ENCODE results near the gene C2CD2L. TPM values are rescaled to one million over a fixed set of nuclear protein-coding genes. Genes with fewer than 3 reads are reported as not detected.

Gene C2CD2L
- total and polyA plus RNA-seq, 2 of the 13 experiments (the other 11 are each of a cell fraction or from before 2014, with no cell fraction given) = 3.7 to 5.5 TPM

DNA sequence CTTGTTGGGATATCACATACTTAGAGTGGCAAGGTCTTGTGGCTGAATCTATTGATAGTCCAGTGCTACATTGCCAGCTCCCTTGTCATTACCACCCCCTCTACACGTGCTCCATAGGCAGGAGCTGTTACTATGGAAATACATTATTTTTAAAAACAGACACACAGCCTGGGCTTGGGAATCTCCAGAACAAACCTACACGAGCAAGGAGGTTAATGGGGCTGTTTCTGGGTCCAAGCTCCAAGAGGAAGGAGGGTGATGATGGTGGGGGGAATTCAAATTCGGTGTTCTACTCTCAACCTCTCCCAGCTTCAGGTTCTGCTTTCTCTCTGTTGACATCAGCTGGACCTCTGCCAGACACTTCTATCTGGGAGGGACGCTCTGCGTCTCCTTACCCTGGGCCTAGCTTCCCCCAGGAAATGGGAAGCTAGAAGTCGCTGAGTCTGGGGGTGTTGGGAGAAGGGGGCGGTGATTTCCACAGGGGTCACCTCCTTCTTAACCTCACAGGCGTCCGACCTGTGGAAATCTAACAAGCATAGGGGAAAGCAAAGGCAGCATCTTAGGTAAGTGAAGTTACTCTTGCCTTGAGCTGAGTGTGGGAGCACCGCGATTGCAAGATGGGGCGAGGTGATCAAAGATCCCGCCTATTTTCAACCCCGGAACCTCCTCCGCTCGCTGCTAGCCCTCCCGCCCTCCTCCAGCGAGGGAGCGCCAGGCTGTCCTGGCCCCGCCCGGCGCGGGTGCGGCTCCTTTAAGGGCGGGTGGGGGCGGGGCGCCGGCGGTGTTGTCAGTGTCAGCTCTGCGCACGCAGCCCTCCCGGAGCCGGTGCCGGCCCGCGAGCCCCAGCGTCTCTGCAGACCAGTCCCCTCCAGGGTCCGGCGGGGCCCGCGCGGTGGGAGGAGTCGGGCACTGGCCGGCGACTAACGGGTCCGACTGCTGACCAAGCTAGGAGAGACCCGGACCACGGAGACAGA, at the start of gene C2CD2L (continued):
- 0 out of 2 replicates have a peak, but pooled peaks have one; percentile 33 for TF ChIP-seq SP4 (CRISPR knock-in tag; IDR thresholded peaks at IDR 0.05)
- no peak for TF ChIP-seq ZBTB20 (CRISPR knock-in tag; IDR thresholded peaks at IDR 0.05; ENCODE audit: borderline replicate concordance, low read depth)
- TF ChIP-seq CREM (IDR thresholded peaks at IDR 0.05) = 0 out of 2 replicates have a peak, but pooled peaks have one; percentile 16
- no peak for TF ChIP-seq CREM (CRISPR knock-in tag; IDR thresholded peaks at IDR 0.05)
- TF ChIP-seq PLRG1 (conservative IDR thresholded peaks at IDR 0.05) = no peak
- TF ChIP-seq POLR2AphosphoS5 (IDR thresholded peaks at IDR 0.05; ENCODE audit: low read depth, low read length) = 0 out of 2 replicates have a peak, but pooled peaks have one; percentile 37
- TF ChIP-seq ZBTB1 (CRISPR knock-in tag; IDR thresholded peaks at IDR 0.05; ENCODE audit: borderline replicate concordance) = no peak
- TF ChIP-seq SCMH1 (CRISPR knock-in tag; IDR thresholded peaks at IDR 0.05; ENCODE audit: borderline replicate concordance) = no peak
- no peak for TF ChIP-seq PAWR (CRISPR knock-in tag; IDR thresholded peaks at IDR 0.05; ENCODE audit: borderline replicate concordance)
- TF ChIP-seq ZNF10 (CRISPR knock-in tag; IDR thresholded peaks at IDR 0.05; ENCODE audit: borderline replicate concordance, low read depth) = no peak
- TF ChIP-seq ZNF331 (CRISPR knock-in tag; IDR thresholded peaks at IDR 0.05) = no peak
- no peak for TF ChIP-seq SRF (IDR thresholded peaks at IDR 0.05; ENCODE audit: low read depth, low read length)
- TF ChIP-seq TGIF2 (CRISPR knock-in tag; IDR thresholded peaks at IDR 0.05) = no peak
- no peak for TF ChIP-seq SMC3 (IDR thresholded peaks at IDR 0.05; ENCODE audit: low read length)
- TF ChIP-seq, protein P1, sequence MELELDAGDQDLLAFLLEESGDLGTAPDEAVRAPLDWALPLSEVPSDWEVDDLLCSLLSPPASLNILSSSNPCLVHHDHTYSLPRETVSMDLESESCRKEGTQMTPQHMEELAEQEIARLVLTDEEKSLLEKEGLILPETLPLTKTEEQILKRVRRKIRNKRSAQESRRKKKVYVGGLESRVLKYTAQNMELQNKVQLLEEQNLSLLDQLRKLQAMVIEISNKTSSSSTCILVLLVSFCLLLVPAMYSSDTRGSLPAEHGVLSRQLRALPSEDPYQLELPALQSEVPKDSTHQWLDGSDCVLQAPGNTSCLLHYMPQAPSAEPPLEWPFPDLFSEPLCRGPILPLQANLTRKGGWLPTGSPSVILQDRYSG (CRISPR knock-in tag; IDR thresholded peaks at IDR 0.05) = peak; percentile 43; the same call in 1 of the 2 replicates
- TF ChIP-seq, protein P2, sequence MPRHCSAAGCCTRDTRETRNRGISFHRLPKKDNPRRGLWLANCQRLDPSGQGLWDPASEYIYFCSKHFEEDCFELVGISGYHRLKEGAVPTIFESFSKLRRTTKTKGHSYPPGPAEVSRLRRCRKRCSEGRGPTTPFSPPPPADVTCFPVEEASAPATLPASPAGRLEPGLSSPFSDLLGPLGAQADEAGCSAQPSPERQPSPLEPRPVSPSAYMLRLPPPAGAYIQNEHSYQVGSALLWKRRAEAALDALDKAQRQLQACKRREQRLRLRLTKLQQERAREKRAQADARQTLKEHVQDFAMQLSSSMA (CRISPR knock-in tag; IDR thresholded peaks at IDR 0.05) = peak; percentile 23; the same call in 1 of the 2 replicates
- TF ChIP-seq HOXD1 (CRISPR knock-in tag; IDR thresholded peaks at IDR 0.05) = no peak; the same call in 1 of the 2 replicates
- TF ChIP-seq NFIB (CRISPR knock-in tag; IDR thresholded peaks at IDR 0.05; ENCODE audit: borderline replicate concordance) = no peak
- TF ChIP-seq, protein P3, sequence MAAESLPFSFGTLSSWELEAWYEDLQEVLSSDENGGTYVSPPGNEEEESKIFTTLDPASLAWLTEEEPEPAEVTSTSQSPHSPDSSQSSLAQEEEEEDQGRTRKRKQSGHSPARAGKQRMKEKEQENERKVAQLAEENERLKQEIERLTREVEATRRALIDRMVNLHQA (CRISPR knock-in tag; IDR thresholded peaks at IDR 0.05) = no peak
- no peak for TF ChIP-seq SMARCE1 (IDR thresholded peaks at IDR 0.05; ENCODE audit: borderline replicate concordance)
- no peak for TF ChIP-seq DPF2 (CRISPR knock-in tag; IDR thresholded peaks at IDR 0.05; ENCODE audit: borderline replicate concordance, low read depth)
- TF ChIP-seq, protein P4, sequence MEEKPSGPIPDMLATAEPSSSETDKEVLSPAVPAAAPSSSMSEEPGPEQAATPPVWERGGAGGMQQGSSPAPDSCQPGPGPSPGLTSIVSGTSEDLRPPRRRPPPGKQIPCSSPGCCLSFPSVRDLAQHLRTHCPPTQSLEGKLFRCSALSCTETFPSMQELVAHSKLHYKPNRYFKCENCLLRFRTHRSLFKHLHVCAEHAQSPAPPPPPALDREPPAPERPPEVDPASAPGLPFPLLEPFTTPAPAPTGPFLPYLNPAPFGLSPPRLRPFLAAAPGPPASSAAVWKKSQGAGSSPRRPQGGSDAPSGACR (CRISPR knock-in tag; IDR thresholded peaks at IDR 0.05) = no peak
- TF ChIP-seq ZNF337 (CRISPR knock-in tag; IDR thresholded peaks at IDR 0.05; ENCODE audit: borderline replicate concordance, low read depth) = no peak
- TF ChIP-seq, protein P5, sequence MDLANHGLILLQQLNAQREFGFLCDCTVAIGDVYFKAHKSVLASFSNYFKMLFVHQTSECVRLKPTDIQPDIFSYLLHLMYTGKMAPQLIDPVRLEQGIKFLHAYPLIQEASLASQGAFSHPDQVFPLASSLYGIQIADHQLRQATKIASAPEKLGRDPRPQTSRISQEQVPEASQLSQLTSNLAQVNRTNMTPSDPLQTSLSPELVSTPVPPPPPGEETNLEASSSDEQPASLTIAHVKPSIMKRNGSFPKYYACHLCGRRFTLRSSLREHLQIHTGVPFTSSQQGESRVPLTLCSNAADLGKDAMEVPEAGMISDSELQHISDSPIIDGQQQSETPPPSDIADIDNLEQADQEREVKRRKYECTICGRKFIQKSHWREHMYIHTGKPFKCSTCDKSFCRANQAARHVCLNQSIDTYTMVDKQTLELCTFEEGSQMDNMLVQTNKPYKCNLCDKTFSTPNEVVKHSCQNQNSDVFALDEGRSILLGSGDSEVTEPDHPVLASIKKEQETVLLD (CRISPR knock-in tag; IDR thresholded peaks at IDR 0.05; ENCODE audit: low read depth) = 0 out of 2 replicates have a peak, but pooled peaks have one; percentile 16
- no peak for TF ChIP-seq SP1 (IDR thresholded peaks at IDR 0.05)
- peak; percentile 42; the same call in 1 of the 2 replicates for TF ChIP-seq SP1 (CRISPR knock-in tag; IDR thresholded peaks at IDR 0.05)
- TF ChIP-seq ZNF720 (CRISPR knock-in tag; IDR thresholded peaks at IDR 0.05) = no peak
- no peak for TF ChIP-seq RFX5 (IDR thresholded peaks at IDR 0.05; ENCODE audit: low read depth, low read length)

Data from HepG2 (cell line).